Epithelial cell of esophagus (primary cell): Measurements from ENCODE around the gene SCAF4.
"Not testable (repeated sequence)": the region's sequence is repeated elsewhere in the genome, so short reads cannot be mapped to it uniquely, and the experiment has no call there.

Experiments
- DNase-seq: peaks from one replicate; pipeline ENCODE4 v3.0.0; 2010; ENCODE audit warnings: low read depth
- H3K4me3 ChIP-seq: 2 replicates; pipeline ENCODE4 v1.5.1; 2011; ENCODE audit warnings: mild to moderate bottlenecking, low read length, control low read depth
- TF ChIP-seq, protein P1 (sequence below): IDR thresholded peaks from 2 replicates; pipeline ENCODE4 v1.5.1; 2011; ENCODE audit warnings: low read depth, mild to moderate bottlenecking, low read length, control low read depth, inconsistent platforms; ENCODE audit not compliant: insufficient read depth; ENCODE audit errors: missing control alignments

Gene SCAF4

DNA sequence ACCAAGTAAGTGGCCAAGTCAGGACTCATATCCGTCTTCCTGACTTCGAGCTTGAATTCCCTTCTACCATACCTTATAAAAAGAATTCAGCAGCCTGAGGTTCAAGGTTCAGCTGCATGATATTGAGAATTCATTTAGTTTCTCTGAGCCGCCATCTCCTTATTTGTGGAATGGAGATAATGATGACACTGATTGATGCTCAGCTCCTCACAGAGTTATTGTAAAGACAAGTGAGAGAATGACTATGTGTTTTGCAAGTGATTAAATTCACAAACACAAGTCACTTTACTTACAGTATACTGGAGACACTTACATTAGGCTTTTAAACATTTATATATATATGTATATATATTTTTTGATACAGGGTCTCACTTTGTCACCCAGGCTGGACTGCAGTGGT lies 39.8 kb upstream of the SCAF4 start:
- TF ChIP-seq, protein P1, sequence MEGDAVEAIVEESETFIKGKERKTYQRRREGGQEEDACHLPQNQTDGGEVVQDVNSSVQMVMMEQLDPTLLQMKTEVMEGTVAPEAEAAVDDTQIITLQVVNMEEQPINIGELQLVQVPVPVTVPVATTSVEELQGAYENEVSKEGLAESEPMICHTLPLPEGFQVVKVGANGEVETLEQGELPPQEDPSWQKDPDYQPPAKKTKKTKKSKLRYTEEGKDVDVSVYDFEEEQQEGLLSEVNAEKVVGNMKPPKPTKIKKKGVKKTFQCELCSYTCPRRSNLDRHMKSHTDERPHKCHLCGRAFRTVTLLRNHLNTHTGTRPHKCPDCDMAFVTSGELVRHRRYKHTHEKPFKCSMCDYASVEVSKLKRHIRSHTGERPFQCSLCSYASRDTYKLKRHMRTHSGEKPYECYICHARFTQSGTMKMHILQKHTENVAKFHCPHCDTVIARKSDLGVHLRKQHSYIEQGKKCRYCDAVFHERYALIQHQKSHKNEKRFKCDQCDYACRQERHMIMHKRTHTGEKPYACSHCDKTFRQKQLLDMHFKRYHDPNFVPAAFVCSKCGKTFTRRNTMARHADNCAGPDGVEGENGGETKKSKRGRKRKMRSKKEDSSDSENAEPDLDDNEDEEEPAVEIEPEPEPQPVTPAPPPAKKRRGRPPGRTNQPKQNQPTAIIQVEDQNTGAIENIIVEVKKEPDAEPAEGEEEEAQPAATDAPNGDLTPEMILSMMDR: no peak
- no peak overlapping the region for H3K4me3 ChIP-seq
- no peak for DNase-seq

DNA sequence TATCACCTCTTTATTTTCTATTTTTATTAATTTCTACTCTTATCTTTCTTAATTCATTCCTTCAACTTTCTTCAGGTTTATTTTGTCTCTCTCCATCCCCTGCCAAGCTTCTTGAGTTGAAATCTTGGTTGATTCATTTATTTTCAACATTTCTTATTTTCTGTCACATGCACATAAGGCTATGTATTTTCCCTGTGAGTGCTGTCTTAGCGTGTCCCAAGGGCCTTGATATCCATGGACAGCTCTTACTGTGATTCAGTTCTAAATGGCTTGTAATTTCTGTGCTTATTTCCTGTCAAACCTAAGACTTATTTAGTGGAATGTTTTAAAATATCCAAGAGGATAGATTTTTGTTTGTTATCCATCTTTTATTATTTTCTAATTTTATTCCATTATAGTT lies 36.8 kb upstream of the SCAF4 start:
- no peak for DNase-seq
- TF ChIP-seq, protein P1: no peak
- H3K4me3 ChIP-seq: no peak overlapping the region

DNA sequence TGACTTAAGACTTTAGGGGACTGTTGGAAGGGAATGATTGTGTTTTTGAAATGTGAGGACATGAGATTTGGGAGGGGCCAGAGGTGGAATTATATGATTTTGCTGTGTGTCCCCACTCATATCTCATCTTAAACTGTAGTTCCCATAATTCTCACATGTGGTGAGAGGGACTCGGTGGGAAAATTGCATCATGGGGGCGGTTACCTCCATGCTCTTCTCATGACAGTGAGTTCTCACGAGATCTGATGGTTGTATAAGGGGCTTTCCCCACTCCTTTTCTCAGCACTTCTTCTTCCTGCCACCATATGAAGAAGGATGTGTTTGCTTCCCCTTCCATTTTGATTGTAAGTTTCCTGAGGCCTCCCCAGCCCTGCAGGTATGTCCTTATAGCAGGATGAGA lies 35.0 kb upstream of the SCAF4 start:
- no peak for DNase-seq
- TF ChIP-seq, protein P1: no peak

DNA sequence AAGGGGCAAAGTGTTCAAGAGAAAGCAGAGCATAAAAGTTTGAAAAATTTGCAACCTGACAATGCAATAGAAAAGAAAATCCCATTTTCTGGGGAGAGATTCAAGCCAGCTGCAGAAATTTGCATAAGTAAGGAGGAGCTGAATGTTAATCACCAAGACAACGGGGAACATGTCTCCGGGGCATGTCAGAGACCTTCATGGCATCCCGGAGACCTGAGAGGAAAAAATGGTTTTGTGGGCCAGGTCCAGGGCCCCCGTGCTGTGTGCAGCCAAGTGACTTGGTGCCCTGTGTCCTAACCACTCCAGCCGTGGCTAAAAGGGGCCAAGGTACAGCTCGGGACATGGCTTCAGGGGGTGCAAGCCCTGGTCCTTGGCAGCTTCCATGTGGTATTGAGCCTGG lies 33.9 kb upstream of the SCAF4 start:
- DNase-seq: not testable (repeated sequence)

More for the DNA sequence above, 35.0 kb upstream of the SCAF4 start:
- no peak overlapping the region for H3K4me3 ChIP-seq

DNA sequence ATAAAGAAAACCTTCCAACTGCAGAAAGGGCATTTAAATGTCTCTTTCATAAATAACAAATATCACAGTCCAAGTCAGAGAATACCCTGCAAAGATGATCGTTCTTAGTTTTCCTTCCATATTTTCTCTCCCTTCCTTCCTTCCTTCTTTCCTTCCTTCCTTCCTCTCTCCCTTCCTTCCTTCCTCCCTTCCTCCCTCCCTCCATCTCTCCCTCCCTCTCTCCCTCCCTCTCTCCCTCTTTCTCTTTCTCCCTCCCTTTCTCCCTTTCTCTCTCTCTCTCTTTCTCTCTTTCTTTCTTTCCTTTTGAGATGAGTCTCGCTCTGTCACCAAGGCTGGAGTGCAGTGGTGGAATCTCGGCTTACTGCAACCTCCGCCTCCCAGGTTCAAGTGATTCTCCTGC lies 29.0 kb upstream of the SCAF4 start:
- TF ChIP-seq, protein P1: no peak
- H3K4me3 ChIP-seq: no peak overlapping the region
- no peak for DNase-seq

More for the DNA sequence above, 33.9 kb upstream of the SCAF4 start:
- not testable (repeated sequence) for H3K4me3 ChIP-seq

DNA sequence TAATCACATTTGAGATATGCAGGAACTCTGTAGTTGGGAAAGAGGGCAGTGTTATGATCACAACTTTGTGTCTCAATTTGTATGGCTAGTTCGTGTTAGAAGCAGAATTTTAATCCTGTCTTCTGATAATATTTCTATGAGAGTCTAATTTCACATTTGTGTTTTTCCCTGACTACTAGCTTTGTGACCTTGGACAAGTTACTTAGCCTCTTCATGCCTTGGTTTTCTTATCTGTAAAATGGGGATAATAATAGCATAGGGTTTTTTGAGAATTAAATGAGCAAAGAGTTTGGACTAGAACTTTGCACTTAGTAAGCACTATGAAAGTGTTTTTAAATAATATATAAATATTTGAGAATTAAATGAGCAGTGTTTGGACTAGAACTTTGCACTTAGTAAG lies 24.9 kb upstream of the SCAF4 start:
- TF ChIP-seq, protein P1: no peak
- H3K4me3 ChIP-seq: no peak overlapping the region
- no peak for DNase-seq

DNA sequence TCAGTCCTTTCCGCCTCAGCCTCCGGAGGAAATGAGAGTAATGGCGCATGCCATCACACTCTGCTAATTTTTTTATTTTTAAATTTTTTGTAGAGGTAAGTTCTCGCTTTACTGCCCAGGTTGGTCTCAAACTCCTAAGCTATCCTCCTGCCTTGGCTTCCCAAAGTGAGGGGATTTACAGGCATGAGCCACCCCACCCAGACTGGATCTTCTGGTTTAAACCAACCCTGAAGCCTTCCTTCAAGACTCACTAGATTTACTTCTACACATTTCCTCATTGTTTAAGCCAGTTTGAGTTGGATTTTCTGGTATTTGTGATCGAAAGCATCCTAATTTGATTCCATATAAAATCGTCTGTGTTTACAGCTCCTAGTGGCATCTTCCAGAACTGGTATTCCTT lies 23.1 kb upstream of the SCAF4 start:
- TF ChIP-seq, protein P1: no peak
- no peak overlapping the region for H3K4me3 ChIP-seq
- peak; percentile 52 for DNase-seq

DNA sequence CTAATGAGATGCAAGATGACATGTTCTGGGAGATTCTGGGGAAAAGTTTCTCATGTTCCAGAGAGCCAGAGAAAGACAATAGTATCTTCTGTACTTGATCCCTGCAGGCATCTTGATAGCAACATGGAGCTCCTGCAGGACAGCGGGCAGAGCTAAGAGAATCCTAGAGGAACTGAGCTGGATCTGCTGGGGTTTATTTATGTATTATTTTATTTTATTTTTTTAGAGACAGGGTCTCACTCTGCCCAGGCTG lies 22.7 kb upstream of the SCAF4 start:
- H3K4me3 ChIP-seq: no peak overlapping the region
- no peak for DNase-seq
- TF ChIP-seq, protein P1: no peak
